ENCODE results near the gene BCAS1. TPM values are rescaled to one million over a fixed set of nuclear protein-coding genes. Genes with fewer than 3 reads are reported as not detected.

The BCAS1 gene
- total RNA-seq, 1 experiment from 2014 or later = 3.1 TPM

DNA sequence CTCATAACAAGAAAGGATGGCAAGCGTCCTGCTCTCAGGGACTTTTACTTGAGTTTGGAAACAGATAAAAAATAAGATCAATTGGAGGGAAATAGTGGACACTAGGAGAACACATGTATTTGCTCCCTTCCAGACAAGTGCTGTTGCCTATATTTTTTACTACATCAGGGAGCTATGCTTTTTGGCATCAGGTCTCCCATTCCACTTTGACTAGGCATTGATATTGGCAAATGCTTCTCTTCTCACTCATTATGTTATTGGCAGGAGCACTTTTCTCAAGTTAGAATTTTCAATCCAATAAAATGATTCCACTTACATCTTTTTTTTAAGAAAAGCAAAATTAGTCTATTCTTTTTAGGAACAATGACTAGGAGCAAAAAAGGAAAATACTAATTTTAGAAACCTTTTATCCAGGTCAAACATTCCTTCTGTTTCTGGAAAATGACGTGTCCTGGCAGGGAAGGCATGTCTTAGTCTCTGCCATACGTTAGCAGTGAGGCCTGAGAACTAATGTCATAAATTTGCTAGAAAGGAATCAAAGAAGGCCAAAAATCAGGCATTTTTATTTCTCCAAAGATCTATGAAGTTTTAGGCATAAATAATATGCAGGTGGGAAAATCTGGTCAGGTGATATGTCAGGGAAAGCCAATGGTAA, 21.4 kb downstream of the BCAS1 start:
- in situ Hi-C loops (cut with HindIII; ENCODE audit: low pct_unique_long_range_greater_than_20kb, low sequenced_read_pairs) = no loop called here
- intact Hi-C loops (cut with micrococcal nuclease; ENCODE audit: unreplicated experiment) = no loop called here

DNA sequence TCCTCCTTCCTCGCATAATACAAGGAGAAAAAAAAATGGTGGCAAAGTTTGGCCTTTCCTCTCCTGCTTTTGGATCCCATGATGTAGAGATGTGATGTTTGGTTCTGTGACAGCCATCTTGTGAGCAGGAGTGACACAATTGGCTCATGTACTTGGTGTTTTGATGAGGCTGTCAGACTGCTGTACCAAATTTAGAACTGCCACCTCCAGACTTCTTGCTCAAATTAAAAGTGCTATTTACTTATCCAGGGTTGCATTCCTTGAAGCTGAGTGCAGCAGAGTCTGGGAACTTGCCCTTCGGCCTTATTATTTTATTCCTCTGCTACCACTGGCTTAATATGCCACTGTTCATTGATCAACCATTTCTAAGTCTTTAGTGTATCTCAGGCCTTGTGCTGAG, 21.9 kb downstream of the BCAS1 start:
- intact Hi-C loops (cut with micrococcal nuclease; ENCODE audit: unreplicated experiment) = no loop called here
- no peak for TF ChIP-seq POLR2AphosphoS5 (IDR thresholded peaks at IDR 0.05; ENCODE audit: low read depth, low read length)
- TF ChIP-seq, protein P1, sequence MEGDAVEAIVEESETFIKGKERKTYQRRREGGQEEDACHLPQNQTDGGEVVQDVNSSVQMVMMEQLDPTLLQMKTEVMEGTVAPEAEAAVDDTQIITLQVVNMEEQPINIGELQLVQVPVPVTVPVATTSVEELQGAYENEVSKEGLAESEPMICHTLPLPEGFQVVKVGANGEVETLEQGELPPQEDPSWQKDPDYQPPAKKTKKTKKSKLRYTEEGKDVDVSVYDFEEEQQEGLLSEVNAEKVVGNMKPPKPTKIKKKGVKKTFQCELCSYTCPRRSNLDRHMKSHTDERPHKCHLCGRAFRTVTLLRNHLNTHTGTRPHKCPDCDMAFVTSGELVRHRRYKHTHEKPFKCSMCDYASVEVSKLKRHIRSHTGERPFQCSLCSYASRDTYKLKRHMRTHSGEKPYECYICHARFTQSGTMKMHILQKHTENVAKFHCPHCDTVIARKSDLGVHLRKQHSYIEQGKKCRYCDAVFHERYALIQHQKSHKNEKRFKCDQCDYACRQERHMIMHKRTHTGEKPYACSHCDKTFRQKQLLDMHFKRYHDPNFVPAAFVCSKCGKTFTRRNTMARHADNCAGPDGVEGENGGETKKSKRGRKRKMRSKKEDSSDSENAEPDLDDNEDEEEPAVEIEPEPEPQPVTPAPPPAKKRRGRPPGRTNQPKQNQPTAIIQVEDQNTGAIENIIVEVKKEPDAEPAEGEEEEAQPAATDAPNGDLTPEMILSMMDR (IDR thresholded peaks at IDR 0.05) = no peak
- no peak for TF ChIP-seq TCF7L2 (IDR thresholded peaks at IDR 0.05; ENCODE audit: low read depth, low read length)
- TF ChIP-seq, protein P2, sequence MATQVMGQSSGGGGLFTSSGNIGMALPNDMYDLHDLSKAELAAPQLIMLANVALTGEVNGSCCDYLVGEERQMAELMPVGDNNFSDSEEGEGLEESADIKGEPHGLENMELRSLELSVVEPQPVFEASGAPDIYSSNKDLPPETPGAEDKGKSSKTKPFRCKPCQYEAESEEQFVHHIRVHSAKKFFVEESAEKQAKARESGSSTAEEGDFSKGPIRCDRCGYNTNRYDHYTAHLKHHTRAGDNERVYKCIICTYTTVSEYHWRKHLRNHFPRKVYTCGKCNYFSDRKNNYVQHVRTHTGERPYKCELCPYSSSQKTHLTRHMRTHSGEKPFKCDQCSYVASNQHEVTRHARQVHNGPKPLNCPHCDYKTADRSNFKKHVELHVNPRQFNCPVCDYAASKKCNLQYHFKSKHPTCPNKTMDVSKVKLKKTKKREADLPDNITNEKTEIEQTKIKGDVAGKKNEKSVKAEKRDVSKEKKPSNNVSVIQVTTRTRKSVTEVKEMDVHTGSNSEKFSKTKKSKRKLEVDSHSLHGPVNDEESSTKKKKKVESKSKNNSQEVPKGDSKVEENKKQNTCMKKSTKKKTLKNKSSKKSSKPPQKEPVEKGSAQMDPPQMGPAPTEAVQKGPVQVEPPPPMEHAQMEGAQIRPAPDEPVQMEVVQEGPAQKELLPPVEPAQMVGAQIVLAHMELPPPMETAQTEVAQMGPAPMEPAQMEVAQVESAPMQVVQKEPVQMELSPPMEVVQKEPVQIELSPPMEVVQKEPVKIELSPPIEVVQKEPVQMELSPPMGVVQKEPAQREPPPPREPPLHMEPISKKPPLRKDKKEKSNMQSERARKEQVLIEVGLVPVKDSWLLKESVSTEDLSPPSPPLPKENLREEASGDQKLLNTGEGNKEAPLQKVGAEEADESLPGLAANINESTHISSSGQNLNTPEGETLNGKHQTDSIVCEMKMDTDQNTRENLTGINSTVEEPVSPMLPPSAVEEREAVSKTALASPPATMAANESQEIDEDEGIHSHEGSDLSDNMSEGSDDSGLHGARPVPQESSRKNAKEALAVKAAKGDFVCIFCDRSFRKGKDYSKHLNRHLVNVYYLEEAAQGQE (IDR thresholded peaks at IDR 0.05; ENCODE audit: insufficient read depth in 1 of 2, low read depth in 2 of 2, low read length in 1 of 2) = no peak
- TF ChIP-seq SIN3A (IDR thresholded peaks at IDR 0.05; ENCODE audit: borderline replicate concordance, insufficient read depth, low read depth, low read length) = no peak
- no TSS peak for BruUV-seq (replicated peaks)
- CTCF ChIA-PET = no interaction called here
- Histone ChIP-seq H3K36me3 (ENCODE audit: control insufficient read depth, insufficient read depth, low read length) (no peaks in the 10 kb centered on the region), H3K4me1 (ENCODE audit: control insufficient read depth, insufficient read depth, low read length) (no peaks in the 10 kb centered on the region), H3K27me3 (ENCODE audit: control insufficient read depth, insufficient read depth, low read length) (no peaks in the 10 kb centered on the region), H3K27ac (ENCODE audit: low read length) (no peak overlapping the region), H3K4me3 (ENCODE audit: low read depth in 2 of 2, low read length in 2 of 2) (no peak overlapping the region), H3K9me3 (ENCODE audit: control insufficient read depth, insufficient read depth, low read depth, low read length) (no peaks in the 10 kb centered on the region)
- POLR2A ChIA-PET = no interaction called here
- in situ Hi-C loops (cut with HindIII; ENCODE audit: low pct_unique_long_range_greater_than_20kb, low sequenced_read_pairs) = no loop called here
- no peak for DNase-seq (ENCODE audit: low read depth, low spot score)
- no peak for ATAC-seq

More for the DNA sequence above, 21.4 kb downstream of the BCAS1 start:
- no TSS peak for BruUV-seq (replicated peaks)
- H3K9me3 ChIP-seq (ENCODE audit: control insufficient read depth, insufficient read depth, low read depth, low read length) = no peaks in the 10 kb centered on the region
- TF ChIP-seq TCF7L2 (IDR thresholded peaks at IDR 0.05; ENCODE audit: low read depth, low read length) (no peak), SIN3A (IDR thresholded peaks at IDR 0.05; ENCODE audit: borderline replicate concordance, insufficient read depth, low read depth, low read length) (no peak), POLR2AphosphoS5 (IDR thresholded peaks at IDR 0.05; ENCODE audit: low read depth, low read length) (no peak)
- TF ChIP-seq, protein P2 (IDR thresholded peaks at IDR 0.05; ENCODE audit: insufficient read depth in 1 of 2, low read depth in 2 of 2, low read length in 1 of 2) = no peak
- TF ChIP-seq, protein P1 (IDR thresholded peaks at IDR 0.05) = no peak
- ATAC-seq (no peak), DNase-seq (ENCODE audit: low read depth, low spot score) (no peak)
- no peak overlapping the region for H3K27ac ChIP-seq (ENCODE audit: low read length)
- no peak overlapping the region for H3K4me3 ChIP-seq (ENCODE audit: low read depth in 2 of 2, low read length in 2 of 2)
- H3K36me3 ChIP-seq (ENCODE audit: control insufficient read depth, insufficient read depth, low read length) = no peaks in the 10 kb centered on the region
- H3K27me3 ChIP-seq (ENCODE audit: control insufficient read depth, insufficient read depth, low read length) = no peaks in the 10 kb centered on the region
- POLR2A ChIA-PET = no interaction called here
- H3K4me1 ChIP-seq (ENCODE audit: control insufficient read depth, insufficient read depth, low read length) = no peaks in the 10 kb centered on the region
- CTCF ChIA-PET = no interaction called here

All from Panc1 (cell line).